OCI-LY1 (cell line): ENCODE measurements around the gene WEE1.

Experiments
- H2AFZ ChIP-seq: fragments of 200-600 bp; sonication (generic), shearing (Covaris generic); 2 replicates; pipeline ENCODE4 v1.6.0; 2014; ENCODE audit warnings: antibody characterized with exemption, mild to moderate bottlenecking, low read length
- H3F3A ChIP-seq: fragments of 200-600 bp; sonication (generic), shearing (Covaris generic); 2 replicates; pipeline ENCODE4 v1.6.0; 2014; ENCODE audit warnings: mild to moderate bottlenecking, antibody characterized with exemption, low read length, moderate library complexity; ENCODE audit not compliant: insufficient read depth
- H3K27ac ChIP-seq: fragments of 200-600 bp; sonication (generic); 2 replicates; pipeline ENCODE4 v1.5.1; 2014; ENCODE audit warnings: low read length, mixed run types, mild to moderate bottlenecking, low read depth; ENCODE audit not compliant: poor library complexity, severe bottlenecking
- H3K27me3 ChIP-seq: fragments of 200-600 bp; sonication (generic); 2 replicates; pipeline ENCODE4 v1.6.0; 2014; ENCODE audit warnings: antibody characterized with exemption, mild to moderate bottlenecking, low read length, moderate library complexity; ENCODE audit not compliant: insufficient read depth
- H3K36me3 ChIP-seq: fragments of 200-600 bp; sonication (generic); 2 replicates; pipeline ENCODE4 v1.6.1; 2014; ENCODE audit warnings: mild to moderate bottlenecking, antibody characterized with exemption, low read length, moderate library complexity, mixed read lengths; ENCODE audit not compliant: insufficient read depth
- H3K4me1 ChIP-seq: fragments of 200-600 bp; sonication (generic); 2 replicates; pipeline ENCODE4 v1.5.1; 2014; ENCODE audit warnings: mild to moderate bottlenecking, low read length, moderate library complexity; ENCODE audit not compliant: insufficient read depth, severe bottlenecking
- H3K4me2 ChIP-seq: fragments of 200-600 bp; sonication (generic), shearing (Covaris generic); 2 replicates; pipeline ENCODE4 v1.6.1; 2014; ENCODE audit warnings: low read length
- H3K4me3 ChIP-seq: fragments of 200-600 bp; sonication (generic); 2 replicates; pipeline ENCODE4 v1.5.1; 2014; ENCODE audit warnings: low read length, low read depth, mild to moderate bottlenecking, mixed read lengths; ENCODE audit not compliant: poor library complexity, severe bottlenecking
- H3K79me2 ChIP-seq: fragments of 200-600 bp; shearing (Covaris generic); 2 replicates; pipeline ENCODE4 v1.6.1; 2016; ENCODE audit warnings: mixed run types, low read length, mixed read lengths; ENCODE audit not compliant: insufficient read depth
- H3K9ac ChIP-seq: fragments of 200-600 bp; sonication (generic), shearing (Covaris generic); 2 replicates; pipeline ENCODE4 v1.6.1; 2014; ENCODE audit warnings: mild to moderate bottlenecking, low read length, mixed read lengths
- H3K9me2 ChIP-seq: fragments of 200-600 bp; sonication (generic), shearing (Covaris generic); 2 replicates; pipeline ENCODE4 v1.6.1; 2014; ENCODE audit warnings: low read depth, mild to moderate bottlenecking, low read length, mixed read lengths
- H3K9me3 ChIP-seq: fragments of 200-600 bp; shearing (Covaris generic); 2 replicates; pipeline ENCODE4 v1.6.1; 2014; ENCODE audit warnings: low read length, mixed read lengths
- H4K20me1 ChIP-seq: fragments of 200-600 bp; sonication (generic), shearing (Covaris generic); 2 replicates; pipeline ENCODE4 v1.6.0; 2016; ENCODE audit warnings: mild to moderate bottlenecking, low read length; ENCODE audit not compliant: insufficient read depth
- CTCF ChIP-seq: fragments of 200-600 bp; sonication (generic), shearing (Covaris generic); IDR thresholded peaks from 2 replicates; pipeline ENCODE4 v1.5.1; 2017; ENCODE audit warnings: mild to moderate bottlenecking, antibody characterized with exemption, low read length, moderate library complexity, mixed read lengths
- EZH2 ChIP-seq: fragments of 200-600 bp; sonication (generic), shearing (Covaris generic); IDR thresholded peaks from 2 replicates; pipeline ENCODE4 v1.8.0; 2017; ENCODE audit warnings: borderline replicate concordance, mixed run types, mild to moderate bottlenecking, antibody characterized with exemption, low read length, moderate library complexity, mixed read lengths

WEE1 gene

GRCh38 chr11:9533058-9533457, 40.4 kb upstream of the WEE1 start:
- Histone ChIP-seq H3K9me3 (no peaks in the 10 kb centered on the region), H2AFZ (no peak overlapping the region), H3K9me2 (no peaks in the 10 kb centered on the region), H3K36me3 (peaks cover 4% of the 10 kb centered on the region; the same call in 1 of the 2 replicates), H3K4me3 (no peak overlapping the region), H3K4me1 (peaks cover 20% of the 10 kb centered on the region), H3K9ac (no peak overlapping the region), H3K4me2 (no peak overlapping the region), H3K79me2 (no peaks in the 10 kb centered on the region), H3K27ac (no peak overlapping the region), H4K20me1 (no peaks in the 10 kb centered on the region), H3K27me3 (no peaks in the 10 kb centered on the region), H3F3A (no peaks in the 10 kb centered on the region)
- TF ChIP-seq EZH2: no peak
- no peak for TF ChIP-seq CTCF

DNA sequence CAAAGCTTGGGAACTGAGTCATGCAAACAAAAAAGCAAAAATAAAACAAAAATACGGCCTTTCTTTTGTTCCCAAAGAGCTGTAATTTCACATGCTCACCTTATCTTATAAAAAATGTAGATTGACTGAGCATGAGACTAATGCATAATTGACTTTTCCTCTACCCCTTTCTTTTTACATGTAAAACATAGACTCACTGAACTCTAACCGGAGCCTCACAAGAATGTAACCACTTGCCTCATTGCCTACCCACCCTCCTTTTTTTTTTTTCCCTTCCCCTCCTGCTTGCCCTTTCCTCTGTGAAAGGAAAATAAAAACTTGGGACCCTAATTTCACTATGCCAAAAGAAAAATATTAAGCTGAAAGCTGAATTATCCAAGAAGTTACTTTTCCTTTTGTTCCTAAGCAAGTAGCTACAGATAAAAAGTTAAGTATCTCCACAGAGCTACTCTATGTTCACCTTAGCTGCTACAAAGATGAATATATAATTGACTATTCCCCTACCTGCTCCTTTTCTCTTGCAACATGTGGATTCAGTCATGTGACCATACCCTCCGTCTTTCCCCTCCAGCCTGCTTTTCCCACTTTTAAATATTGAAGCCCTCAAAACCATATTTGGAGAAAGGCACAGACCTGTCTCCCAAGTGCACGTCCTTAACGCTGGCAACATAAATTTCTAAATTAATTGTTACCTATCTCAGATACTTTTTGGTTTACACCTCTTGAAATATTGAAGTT, 39.6 kb upstream of the WEE1 start:
- no peak overlapping the region for H3K27ac ChIP-seq
- no peaks in the 10 kb centered on the region for H3K36me3 ChIP-seq
- no peaks in the 10 kb centered on the region for H3F3A ChIP-seq
- TF ChIP-seq EZH2 (no peak), CTCF (no peak)
- no peak overlapping the region for H3K4me2 ChIP-seq
- no peaks in the 10 kb centered on the region for H3K9me2 ChIP-seq
- no peak overlapping the region for H2AFZ ChIP-seq
- H3K27me3 ChIP-seq: no peaks in the 10 kb centered on the region
- H3K4me3 ChIP-seq: no peak overlapping the region
- H3K79me2 ChIP-seq: no peaks in the 10 kb centered on the region
- H3K9ac ChIP-seq: no peak overlapping the region
- no peaks in the 10 kb centered on the region for H3K9me3 ChIP-seq
- H4K20me1 ChIP-seq: no peaks in the 10 kb centered on the region
- peaks cover 20% of the 10 kb centered on the region for H3K4me1 ChIP-seq

GRCh38 chr11:9535189-9535781, 38.2 kb upstream of the WEE1 start:
- no peak overlapping the region for H3K9ac ChIP-seq

More at GRCh38 chr11:9535189-9535781, 38.2 kb upstream of the WEE1 start:
- Histone ChIP-seq H3K9me2 (no peaks in the 10 kb centered on the region), H3K36me3 (no peaks in the 10 kb centered on the region), H3K4me2 (no peak overlapping the region), H2AFZ (no peak overlapping the region), H3K27ac (no peak overlapping the region), H3K4me3 (no peak overlapping the region), H3K27me3 (no peaks in the 10 kb centered on the region), H3K79me2 (no peaks in the 10 kb centered on the region), H3K9me3 (no peaks in the 10 kb centered on the region), H4K20me1 (no peaks in the 10 kb centered on the region), H3K4me1 (peaks cover 20% of the 10 kb centered on the region), H3F3A (no peaks in the 10 kb centered on the region)
- no peak for TF ChIP-seq EZH2
- TF ChIP-seq CTCF: peak; percentile 95
